GM18519 (cell line): Measurements from ENCODE around the gene ABCF1.
"Not testable (repeated sequence)": the region's sequence is repeated elsewhere in the genome, so short reads cannot be mapped to it uniquely, and the experiment has no call there.

ENCODE experiments used
- ATAC-seq: cut with Tn5 transposase; IDR thresholded peaks from one replicate; pipeline ENCODE4 v1.9.1; 2021; ENCODE audit warnings: mild to moderate bottlenecking, moderate library complexity; ENCODE audit not compliant: unreplicated experiment, low FRiP score

ABCF1 gene

DNA sequence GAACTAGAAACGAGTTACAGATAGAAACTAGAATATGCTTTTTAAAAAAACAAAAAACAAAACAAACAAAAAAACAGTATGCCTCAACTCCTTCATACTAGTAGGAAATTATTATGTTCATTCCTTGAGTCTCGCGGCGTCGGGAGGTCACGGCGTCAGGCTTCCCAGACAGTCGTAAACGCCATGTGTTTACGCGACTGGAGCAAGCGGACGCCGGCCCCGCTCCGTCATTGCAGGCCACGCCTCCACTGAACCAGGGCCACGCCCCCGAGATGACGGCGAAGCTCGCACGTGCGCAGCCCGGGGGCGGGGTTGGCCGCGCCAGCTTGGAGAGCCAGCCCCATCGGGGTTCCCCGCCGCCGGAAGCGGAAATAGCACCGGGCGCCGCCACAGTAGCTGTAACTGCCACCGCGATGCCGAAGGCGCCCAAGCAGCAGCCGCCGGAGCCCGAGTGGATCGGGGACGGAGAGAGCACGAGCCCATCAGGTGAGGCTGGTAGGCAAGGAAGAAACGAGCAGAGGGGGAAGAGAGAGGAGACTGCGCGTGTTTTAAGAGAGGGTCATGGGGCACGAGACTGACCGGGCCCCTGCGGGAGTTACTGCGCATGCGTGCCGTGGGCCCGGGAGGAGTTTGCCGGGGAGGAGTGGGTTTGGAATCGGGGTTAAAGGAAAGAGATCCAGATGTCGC lies at the start of gene ABCF1:
Gene ABCF1, plus strand, starts transcription at position 368 of the 687 bp plus-strand sequence. Its CDS starts 46 bp downstream, at position 414.
- peak; percentile 82 for ATAC-seq

DNA sequence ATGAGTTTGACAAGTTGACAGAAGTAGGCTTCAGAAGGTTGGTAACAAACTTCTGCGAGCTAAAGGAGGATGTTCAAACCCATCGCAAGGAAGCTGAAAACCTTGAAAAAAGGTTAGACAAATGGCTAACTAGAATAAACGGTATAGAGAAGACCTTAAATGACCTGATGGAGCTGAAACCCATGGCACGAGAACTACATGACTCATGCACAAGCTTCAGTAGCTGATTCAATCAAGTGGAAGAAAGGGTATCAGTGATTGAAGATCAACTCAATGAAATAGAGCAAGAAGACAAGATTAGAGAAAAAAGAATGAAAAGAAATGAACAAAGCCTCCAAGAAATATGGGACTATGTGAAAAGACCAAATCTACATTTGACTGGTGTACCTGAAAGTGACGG lies 49.3 kb upstream of the ABCF1 start:
- not testable (repeated sequence) for ATAC-seq

- not testable (repeated sequence) for ATAC-seq
These were observed 44.8 kb upstream of the ABCF1 start for GRCh38 chr6:30526444-30526843.

- not testable (repeated sequence) for ATAC-seq
These were observed 41.8 kb upstream of the ABCF1 start for GRCh38 chr6:30529349-30529875.

DNA sequence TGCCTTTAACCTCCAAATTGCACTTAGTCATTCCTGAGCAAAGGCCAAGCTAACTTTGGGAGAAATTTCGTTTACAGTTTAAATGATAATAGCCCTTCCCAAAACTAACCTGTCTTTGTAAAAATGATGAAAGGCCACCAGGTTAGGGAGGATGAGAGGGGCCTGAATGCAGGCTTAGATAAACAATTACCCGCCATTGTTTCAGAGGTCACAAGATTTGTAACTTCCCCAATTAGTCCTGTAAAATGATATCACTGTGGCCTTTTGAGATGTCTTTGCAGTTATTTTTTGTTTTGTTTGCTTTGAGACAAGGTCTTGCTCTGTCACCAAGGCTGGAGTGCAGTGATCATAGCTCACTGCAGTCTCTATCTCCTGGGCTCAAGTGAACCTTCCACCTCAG lies 41.2 kb upstream of the ABCF1 start:
- ATAC-seq: no peak

DNA sequence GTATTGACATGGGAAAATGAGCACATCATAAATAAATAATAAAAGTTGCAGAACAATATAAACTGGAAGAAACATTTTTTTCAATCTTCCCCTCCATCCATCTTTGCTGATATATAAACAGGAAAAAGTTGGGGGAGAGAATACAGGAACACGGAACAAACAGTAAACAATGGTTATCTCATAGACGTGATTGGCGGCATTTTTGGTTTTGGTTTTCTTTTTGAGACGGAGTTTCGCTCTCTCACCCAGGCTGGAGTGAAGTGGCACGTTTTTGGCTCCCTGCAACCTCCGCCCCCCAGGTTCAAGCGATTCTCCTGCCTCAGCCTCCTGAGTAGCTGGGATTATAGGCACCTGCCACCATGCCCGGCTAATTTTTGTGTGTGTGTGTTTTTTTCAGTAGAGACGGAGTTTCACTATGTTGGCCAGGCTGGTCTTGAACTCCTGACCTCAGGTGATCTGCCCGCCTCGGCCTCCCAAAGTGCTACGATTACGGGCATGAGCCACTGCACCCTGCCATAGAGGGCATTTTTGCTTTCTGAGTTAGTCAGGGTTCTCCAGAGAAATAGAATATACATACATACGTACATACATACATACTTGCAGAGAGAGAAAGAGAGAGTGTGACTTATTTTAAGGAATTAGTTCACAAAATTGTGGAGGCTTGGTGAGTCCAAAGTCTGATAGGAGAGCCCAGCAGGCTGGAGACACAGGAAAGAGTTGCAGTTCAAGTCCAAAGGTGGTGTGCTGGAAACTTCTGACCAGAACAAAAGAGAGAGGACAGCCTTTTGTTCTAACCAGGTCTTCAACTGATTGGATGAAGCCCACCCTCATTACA lies 37.6 kb upstream of the ABCF1 start:
- no peak for ATAC-seq

DNA sequence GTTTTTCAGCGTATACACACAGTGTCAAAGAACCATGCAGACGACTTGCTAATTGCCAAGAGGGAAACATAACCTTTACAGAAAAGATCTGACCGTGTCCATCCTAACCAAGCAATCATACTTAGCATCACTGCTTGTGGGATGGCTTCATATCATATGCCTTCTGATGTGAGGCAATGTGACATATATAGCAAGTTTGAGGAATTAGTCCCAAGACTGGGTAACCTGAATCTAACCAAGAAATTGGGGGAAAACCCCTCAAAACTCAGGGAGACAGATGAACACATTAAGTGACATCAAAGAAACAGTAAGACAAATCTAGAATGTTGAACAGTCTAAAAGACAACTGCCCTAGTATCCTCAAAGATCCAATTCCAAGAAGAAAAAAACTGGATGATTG lies 33.3 kb upstream of the ABCF1 start:
- no peak for ATAC-seq

DNA sequence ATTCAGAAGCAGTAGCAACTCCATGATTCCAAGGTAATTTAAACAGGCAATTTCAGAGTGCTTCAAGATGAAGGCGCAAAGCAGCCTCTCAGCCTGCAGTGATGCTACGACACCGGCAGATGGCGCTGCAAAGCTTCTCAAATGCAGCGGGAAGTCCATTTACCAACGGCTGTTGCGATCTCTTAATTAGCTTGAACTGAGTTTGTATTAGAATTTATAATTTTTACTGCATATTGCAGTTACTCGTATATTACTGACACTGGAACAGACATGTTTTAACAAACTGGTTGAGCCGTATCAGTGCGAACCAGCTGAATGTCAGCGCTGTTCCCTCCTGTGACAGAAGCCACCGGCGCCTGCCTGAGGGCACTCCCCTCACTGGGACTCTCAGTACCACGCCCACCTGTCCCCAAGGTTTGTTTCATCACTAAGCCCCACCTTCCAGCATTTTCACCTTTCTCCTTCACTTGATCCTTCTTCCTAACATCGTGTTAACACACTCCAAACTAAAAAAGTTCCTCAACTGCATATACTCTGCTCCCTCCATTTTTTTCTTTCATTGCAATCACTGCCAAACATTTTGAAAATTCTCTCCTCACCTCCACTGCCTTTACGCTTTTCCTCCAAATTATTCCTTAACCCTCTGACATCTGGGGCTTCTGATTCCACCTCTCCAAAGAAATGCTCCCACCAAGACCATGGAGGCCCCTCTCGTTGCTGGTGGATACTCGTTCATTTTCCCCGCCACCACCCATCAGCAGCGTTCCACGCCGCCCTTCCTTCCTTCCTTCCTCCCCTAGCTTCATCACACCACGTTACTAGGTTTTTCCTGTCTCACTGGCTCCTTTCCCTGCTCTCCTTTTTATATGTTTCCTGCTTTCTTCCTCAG lies 29.5 kb upstream of the ABCF1 start:
- ATAC-seq: no peak

GRCh38 chr6:30542404-30542725 lies 28.9 kb upstream of the ABCF1 start:
- ATAC-seq: no peak

DNA sequence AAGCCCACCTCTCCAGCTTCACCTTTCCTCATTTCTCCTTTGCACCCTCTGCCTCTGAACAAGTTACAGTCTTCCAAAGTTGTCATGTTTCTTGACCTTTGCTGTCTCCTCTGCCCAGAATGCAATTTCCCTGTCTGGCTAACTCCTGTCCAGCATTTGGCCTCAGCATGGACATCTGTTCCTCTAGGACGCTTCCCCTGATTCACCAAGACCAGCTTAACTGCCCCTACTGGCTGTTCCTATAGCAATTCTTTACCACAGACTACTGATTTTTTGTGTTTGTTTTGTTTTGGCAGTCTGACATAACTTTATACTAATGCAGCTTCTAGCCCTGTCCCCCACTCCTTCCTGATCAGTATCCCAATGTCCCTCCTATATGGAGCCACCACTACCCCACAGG lies 28.3 kb upstream of the ABCF1 start:
- ATAC-seq: no peak

- ATAC-seq: no peak
These were observed 27.4 kb upstream of the ABCF1 start for GRCh38 chr6:30543821-30544220.

DNA sequence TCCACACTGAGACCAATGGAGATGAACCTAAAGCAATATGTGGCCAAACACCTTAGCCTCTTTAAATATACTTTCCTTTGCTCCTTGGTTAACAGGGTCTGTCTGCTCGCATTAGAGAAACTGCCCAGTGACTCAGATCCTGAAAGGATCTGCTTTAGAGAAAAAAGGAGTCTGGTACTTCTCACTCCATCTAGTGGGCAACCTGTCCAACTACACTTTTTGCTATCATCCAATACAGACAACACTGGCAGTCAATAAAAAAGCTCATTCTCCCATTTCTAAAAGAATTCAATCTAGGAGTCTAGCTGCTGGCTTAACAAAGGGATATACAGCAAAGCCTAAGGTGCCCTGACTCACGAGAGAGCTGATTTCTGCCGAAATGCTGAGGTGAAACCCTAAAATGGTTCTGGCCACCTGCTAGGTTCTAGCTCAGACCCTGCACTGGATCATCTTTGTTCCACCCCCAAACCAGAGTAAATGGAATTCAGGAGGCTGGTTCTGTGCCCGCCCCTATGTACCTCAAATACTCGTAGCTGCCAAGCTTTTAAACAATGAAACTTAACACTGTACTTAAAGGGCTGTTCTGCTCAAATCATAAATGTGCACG lies 26.5 kb upstream of the ABCF1 start:
- no peak for ATAC-seq

DNA sequence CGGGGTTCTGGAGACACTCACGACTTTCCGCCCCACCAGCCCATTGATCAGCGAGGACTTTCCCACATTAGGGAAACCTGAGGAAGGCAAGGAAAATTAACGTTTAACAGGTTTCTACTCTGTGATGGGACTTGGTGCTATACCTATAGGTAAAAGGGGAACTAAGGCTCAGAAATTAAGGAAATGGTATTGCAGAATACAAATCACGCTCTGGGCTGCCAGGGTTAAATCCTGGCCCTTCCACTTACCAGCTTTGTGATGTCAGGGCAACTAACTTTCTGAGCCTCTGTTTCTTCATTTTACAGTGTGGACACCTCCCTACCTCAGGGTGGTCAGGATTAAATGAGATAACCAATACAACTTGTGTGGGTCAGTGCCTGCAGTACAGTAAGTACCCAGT lies 23.8 kb upstream of the ABCF1 start:
- ATAC-seq: no peak

DNA sequence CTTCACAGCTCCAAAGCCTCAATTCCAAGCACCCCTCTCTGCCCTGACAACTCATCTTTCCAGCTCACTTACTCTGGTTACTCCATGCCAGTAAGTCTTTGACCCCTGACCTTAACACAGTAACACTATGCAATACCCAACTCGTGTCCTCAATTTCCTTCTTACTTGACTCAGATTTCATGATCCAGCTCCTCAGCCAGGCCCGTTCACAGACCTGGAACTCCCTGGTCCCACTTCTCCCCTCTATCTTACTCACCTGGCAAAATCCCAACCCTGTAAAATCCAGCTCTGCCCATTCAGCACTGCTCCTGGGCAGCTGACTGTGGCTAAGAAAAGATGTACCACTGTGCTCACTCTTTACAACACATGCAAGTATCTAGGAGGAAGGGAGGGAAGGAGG lies 22.9 kb upstream of the ABCF1 start:
- no peak for ATAC-seq

DNA sequence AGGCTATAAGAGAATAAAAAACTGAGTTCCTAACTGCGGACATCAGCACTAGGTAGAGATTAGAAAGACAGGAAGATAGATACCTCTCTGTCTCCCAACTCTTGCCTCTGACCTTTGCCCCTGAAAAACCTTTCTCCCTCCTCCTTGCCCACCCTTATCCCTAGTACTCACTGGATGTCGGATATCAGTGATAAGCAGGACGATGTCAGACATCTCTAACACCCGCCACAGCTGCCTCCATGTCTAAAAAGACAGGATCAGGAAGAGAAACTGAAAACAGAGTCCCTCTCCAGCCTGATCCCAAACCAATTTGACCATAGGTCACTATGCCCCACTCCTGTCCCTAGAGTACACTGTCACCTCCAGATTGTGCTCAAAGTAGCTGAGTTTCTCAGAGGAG lies 16.8 kb upstream of the ABCF1 start:
- ATAC-seq: no peak

DNA sequence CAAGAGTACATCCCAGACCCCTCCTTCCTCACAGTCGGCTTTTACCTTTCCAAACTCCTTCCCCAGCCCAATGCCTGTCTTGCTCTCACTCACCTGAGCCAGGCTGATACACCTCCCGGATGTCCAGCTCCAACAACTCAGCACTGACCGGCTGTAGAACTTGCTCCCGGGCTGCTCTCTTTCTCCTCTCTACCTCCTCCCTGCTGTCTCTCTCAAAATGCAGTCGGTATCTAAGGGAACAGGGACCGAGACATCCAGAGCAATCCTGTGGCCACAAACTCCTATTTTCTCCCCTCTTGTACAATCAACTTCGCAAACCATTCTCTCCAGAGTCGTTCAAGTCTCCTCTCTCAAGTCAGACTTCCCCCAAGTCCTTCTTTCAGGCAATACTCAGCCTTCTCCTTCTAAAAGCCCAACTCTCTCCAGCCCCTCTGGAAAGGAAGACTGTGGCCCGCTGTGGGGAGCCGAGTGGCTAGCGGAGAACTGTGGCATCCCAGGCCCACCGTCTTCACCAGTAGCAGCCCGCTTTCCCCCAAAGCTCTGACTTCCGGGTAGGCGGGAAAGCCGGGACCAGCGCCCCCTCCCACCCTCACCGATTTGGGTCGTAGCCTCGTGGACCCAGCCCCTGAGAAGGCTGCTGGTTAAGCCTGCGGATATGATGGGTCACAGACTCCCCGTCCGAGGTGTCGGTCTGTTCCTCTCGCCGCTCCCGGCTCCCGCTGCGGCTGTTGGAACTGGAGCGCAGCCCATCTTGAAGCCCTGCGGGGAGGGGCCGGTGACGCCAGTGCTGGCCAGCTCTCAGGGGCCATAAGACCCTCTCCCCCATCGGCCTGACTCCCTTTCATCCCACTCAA lies 16.1 kb upstream of the ABCF1 start:
- no peak for ATAC-seq

- ATAC-seq: no peak
These were observed 15.5 kb upstream of the ABCF1 start for GRCh38 chr6:30555816-30556065.

- ATAC-seq: peak; percentile 37
These were observed 15.0 kb upstream of the ABCF1 start, which contains the start of gene GNL1 for GRCh38 chr6:30556066-30556905. Gene GNL1 (minus strand): TSS chr6:30556489. CDS start chr6:30556203, 286 bp downstream.
